NCI-H82 treated with DMSO at 0.1 percent for 48 hours (cell line): ENCODE results near the gene COL25A1.
"Not testable (repeated sequence)": the region's sequence is repeated elsewhere in the genome, so short reads cannot be mapped to it uniquely, and the experiment has no call there.

Source experiments
- DNase-seq: peaks from one replicate; lab custom pipeline; 2025; ENCODE audit not compliant: unreplicated experiment; lab: John Stamatoyannopoulos, UW

COL25A1 gene

DNA sequence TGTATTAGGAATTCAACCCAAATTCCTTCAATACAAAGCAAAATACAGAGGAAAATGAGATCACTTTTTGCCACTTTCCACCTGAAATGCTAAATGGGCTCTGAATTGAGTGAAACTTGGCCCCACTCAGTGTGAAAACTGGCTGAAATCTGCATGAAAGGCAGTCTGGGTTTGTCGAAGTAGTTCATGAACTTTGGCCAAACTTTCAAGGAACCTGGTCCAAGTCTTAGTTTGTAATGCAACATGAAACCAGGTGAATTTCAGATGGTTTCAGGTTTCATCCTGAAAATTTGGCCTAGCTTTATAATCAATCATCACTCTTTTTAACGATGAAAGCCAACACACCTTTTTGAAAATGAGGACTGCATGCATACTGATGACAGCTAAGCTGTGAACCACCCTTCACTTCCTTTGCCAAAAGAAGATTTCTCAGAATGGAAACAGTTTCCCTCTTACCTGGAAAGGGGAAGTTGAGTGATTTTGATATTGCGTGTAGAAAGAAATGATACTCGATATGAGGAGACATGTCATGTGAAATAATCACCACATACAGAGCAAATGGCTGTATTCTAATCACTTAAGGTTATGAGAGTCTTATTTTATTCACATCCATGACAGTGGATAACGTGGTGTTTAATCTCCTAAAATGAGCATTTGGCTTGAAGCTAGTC, 329.7 kb downstream of the COL25A1 start:
- no peak for DNase-seq

DNA sequence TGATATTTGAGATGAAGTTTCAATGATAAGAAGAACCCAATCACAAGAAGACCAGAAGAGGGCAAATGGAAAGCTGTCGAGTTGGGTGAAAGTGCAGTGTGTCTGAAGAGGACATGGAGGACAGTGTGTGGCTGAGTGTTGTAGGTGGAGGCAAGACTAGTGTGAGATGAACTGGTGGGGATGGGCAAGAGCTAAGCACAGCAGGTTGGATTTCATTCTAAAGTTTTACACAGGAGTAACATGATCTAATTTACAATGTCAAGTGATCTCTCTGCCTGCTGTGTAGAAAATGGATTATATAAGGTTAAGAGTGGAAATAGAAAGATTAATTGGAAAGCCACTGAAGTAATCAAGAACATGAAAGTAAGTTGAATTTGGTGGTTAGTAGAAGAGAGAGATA, 331.0 kb downstream of the COL25A1 start:
- DNase-seq: no peak

DNA sequence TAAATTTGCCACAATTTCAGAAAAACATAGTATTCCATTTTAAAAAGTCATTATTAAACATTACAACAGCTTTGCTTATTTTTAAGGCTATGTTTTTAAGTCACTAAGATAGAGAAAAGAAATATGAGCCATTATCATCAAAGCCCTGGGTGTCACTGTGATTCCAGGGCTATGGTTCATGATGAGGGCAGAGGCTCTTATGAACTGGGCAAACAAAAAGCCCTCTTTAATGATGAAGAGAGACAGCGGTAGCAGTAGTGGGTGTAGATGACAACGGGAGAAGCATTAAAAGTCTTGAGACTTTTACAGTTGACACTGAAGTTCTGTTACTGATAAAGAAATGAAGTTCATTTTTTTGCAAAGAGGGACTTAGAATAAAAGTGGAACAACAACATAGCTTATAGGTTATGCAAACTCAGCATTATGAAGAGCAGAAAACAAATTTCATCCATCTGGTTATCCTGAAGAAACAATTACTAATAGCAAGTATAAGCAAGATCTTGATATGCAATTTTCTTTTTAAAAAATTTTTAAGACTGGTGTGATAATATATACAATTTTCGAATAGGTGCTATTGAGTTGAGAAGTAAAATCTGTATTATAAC, 336.9 kb downstream of the COL25A1 start:
- no peak for DNase-seq

GRCh38 chr4:108965016-108965415, 337.4 kb downstream of the COL25A1 start:
- no peak for DNase-seq

DNA sequence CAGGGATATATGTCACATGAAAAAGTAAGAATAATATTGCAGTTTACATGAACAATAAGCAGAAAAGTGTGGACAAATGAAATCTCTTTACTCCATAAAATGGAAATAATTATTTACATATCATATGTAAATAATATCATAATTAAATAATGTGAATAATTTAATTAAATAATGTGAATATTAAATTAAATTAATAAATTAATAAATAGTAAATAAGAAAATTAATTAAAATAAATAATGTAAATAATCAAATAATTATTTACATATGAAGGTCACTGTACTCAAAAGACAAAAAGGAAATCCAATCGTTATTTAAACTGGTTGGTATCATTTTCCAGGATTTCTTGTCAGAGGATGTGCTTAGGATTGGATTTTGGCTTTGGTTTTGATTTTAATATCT, 338.5 kb downstream of the COL25A1 start:
- DNase-seq: no peak

GRCh38 chr4:108959491-108959890, 343.0 kb downstream of the COL25A1 start:
- no peak for DNase-seq

GRCh38 chr4:108954880-108955279, 347.6 kb downstream of the COL25A1 start:
- no peak for DNase-seq

- no peak for DNase-seq
Observed at GRCh38 chr4:108953941-108954340, 348.5 kb downstream of the COL25A1 start.

- no peak for DNase-seq
Observed at GRCh38 chr4:108950158-108950915, 352.1 kb downstream of the COL25A1 start.

DNA sequence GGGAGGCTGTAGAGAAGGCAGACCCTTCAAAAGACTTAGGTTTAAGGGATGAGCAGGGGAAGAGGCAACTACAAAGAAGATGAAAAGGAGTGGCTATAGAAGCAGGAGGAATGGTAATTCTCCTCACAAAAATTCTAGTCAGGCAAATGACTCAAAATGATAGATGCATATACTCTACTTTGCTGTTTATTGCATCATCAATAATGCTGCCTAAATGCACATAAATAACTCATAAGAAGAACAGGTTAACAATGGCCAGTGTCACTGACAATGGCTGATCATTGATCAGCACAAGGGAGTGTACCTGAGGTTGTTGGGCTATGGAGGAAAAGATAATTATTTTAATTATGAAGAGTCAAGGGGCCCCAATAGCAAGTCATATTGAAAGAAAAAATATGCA, 354.9 kb downstream of the COL25A1 start:
- DNase-seq: no peak

GRCh38 chr4:108946237-108946636, 356.2 kb downstream of the COL25A1 start:
- DNase-seq: no peak

DNA sequence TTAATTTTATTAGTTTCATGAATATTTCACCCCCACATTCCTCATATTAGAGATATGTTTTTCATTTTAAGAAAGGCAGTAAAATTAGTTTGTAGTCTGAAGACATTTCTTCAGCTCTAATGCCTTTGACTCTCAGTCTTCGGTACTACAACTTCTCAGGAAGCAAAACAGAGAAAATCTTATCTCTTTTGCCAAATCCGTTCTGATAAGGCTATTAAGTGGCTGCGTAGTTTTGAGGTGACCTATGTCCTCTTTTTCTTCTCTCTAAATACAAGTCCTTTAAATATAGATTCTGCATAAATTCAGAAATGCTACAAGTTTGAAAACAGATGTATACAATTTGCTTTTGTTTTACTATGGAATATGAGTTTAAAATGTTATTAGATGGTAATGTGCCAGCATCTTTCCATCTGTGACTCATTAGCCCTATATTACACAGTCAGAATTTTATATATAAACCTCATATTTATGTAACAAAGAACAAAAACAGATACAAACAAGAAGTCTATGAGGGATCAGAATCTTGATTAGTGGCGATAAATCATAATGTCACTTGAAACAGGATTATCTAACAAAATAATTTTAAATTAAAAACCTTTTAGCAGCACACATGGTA, 358.4 kb downstream of the COL25A1 start:
- no peak for DNase-seq

DNA sequence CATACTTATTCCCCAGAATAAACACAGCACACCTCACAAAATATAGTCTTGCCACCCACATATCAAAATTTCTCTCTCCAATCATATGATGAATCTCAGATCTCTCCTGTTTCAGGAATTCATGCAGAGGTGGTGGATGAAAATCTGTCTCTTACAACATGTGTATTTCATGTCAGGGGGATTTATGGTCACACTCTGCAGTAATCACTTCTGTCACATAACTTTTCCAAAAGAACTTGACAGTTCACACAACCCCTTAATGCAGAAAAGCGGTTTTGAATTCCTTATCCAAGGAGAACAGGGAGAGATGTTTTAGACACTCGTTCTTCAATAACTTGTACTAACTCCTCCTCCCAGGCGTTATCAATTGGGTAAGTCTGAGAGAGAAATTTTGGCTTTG, 359.1 kb downstream of the COL25A1 start:
- DNase-seq: no peak

DNA sequence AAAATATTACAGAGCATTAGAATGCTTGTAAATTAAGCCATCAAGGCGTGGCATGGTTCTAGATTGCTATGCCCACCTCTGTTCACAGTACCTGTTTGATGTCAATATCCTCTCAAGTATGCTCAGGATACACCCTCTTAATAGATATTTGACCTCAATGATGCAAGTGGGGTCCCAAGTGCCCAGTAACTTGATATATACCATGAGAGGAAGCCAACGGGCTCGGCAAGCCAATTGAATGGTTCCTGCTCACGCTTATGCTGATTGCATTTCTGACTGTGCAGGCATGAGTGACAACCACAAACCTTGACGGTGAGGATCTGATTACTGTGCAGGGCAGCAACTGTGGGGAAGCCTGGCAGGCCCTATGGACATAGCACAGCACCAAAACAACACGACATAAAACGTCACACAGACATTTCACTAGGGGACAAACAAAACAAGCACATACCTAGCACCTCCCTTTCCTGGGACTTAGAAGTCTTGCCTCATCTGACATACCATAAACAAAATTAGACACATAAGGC, 360.5 kb downstream of the COL25A1 start:
- no peak for DNase-seq

GRCh38 chr4:108940634-108941033, 361.8 kb downstream of the COL25A1 start:
- DNase-seq: no peak

GRCh38 chr4:108940149-108940548, 362.3 kb downstream of the COL25A1 start:
- DNase-seq: no peak

DNA sequence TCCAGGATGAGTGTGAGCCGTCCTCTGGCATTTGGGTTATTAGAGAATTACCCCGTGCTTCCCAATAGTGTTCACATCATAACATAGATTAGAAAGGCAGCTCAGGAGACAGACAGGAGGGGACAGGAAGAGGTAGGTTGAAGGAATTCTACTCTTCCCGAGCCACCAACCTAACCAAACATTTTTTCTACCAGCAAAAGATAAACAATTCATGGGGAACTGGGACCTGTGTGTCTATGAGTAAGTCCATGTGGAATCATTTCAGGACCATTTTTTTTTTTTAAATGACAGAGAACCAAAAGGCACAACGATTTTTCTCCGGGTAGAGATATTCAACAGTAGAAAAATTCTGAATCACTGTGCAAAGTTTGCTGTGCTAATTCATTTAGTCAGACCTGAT, 365.4 kb downstream of the COL25A1 start:
- DNase-seq: no peak

DNA sequence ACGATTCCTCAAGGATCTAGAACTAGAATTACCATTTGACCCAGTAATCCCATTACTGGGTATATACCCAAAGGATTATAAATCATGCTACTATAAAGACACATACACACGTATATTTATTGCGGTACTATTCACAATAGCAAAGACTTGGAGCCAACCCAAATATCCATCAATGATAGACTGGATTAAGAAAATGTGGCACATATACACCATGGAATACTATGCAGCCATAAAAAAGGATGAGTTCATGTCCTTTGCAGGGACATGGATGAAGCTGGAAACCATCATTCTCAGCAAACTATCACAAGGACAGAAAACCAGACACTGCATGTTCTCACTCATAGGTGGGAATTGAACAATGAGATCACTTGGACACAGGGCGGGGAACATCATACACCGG, 368.5 kb downstream of the COL25A1 start:
- not testable (repeated sequence) for DNase-seq

GRCh38 chr4:108933046-108933445, 369.4 kb downstream of the COL25A1 start:
- DNase-seq: no peak

GRCh38 chr4:108931926-108932325, 370.5 kb downstream of the COL25A1 start:
- no peak for DNase-seq

DNA sequence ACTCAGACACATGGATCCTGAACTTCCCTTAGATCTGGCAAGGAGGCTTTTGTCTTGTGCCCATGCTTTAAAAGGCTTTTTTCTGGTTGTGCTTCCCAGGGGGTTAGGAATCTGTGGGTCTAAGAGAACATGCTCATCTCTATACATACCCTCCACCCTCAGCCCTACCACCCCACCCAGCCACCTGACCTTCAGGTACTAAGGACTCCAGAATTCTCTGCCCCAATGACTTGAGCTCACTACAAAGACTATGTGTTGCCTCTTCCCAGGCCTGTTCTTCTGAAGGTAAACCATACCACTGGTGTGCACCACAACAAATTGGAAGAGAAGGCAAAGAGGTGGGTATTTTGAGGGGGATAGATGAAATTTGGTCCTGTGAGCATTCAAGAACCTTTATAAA, 372.3 kb downstream of the COL25A1 start:
- no peak for DNase-seq

GRCh38 chr4:108926781-108927180, 375.7 kb downstream of the COL25A1 start:
- DNase-seq: no peak
